ENCODE results near the gene APAF1. TPM values are rescaled to one million over a fixed set of nuclear protein-coding genes. Genes with fewer than 3 reads are reported as not detected.
A peak's percentile ranks its signal among the peaks of the same experiment; 100 is the strongest.

APAF1 gene
- total RNA-seq, 1 experiment from 2014 or later = 19.3 TPM

DNA sequence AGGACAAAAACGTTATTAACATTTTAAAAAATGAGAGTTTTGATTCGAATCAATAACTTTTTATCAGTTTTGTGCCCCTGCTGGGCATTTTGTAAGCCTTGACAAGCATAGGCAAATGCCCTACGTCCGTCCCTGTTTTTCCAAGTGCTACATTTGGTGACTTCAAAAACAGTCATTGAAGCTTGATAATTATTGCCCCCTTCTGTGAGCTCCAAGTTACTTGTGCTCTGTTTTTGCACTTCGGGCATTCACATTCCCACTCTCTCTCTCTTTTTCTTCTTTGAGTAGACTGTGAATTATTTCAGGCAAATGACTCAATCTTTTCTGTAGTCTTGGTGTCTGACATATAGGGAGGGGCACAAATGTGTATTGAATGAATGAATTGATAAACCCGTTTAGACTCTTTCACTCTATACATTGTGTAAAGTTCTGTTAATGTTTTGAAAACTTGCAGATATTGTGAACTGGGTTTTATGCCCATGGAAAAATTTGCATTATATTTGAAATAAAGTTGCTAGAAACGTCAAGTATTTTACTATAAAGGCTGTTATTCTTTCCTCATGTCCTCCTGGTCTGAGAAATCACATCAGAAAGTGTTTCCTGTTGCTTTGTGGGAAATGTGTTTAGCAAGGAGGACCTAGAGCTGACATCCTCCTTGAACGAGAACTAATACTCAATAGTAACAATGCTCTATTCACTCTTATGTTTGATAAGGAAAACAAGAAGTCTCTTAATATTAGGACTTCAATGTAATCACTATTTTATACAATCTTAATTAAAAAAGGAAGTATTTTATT, 1.4 kb downstream of the APAF1 start:
- DNase-seq (ENCODE audit: low spot score) = no peak
- TF ChIP-seq, protein P1, sequence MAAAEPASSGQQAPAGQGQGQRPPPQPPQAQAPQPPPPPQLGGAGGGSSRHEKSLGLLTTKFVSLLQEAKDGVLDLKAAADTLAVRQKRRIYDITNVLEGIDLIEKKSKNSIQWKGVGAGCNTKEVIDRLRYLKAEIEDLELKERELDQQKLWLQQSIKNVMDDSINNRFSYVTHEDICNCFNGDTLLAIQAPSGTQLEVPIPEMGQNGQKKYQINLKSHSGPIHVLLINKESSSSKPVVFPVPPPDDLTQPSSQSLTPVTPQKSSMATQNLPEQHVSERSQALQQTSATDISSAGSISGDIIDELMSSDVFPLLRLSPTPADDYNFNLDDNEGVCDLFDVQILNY (CRISPR knock-in tag; IDR thresholded peaks at IDR 0.05) = no peak
- TF ChIP-seq NR3C1 (CRISPR knock-in tag; conservative IDR thresholded peaks at IDR 0.05; ENCODE audit: low read depth) (no peak), GRHL2 (CRISPR knock-in tag; IDR thresholded peaks at IDR 0.05; ENCODE audit: insufficient replicate concordance, severe bottlenecking) (no peak), SP1 (CRISPR knock-in tag; conservative IDR thresholded peaks at IDR 0.05) (no peak), ZNF317 (CRISPR knock-in tag; IDR thresholded peaks at IDR 0.05; ENCODE audit: borderline replicate concordance, low read depth) (no peak), RORB (CRISPR knock-in tag; IDR thresholded peaks at IDR 0.05) (no peak)
- POLR2A ChIA-PET = no interaction called here
- peak overlapping the region; percentile 95 for H3K4me3 Mint-ChIP-seq
- peaks cover 16% of the 10 kb centered on the region for H3K4me1 Mint-ChIP-seq
- H3K27me3 Mint-ChIP-seq (ENCODE audit: low read depth) = no peaks in the 10 kb centered on the region; the same call in 1 of the 2 replicates
- no peak overlapping the region for H3K27ac Mint-ChIP-seq
- CTCF ChIA-PET = no interaction called here
- peaks cover 19% of the 10 kb centered on the region for H3K36me3 Mint-ChIP-seq
- H3K9me3 Mint-ChIP-seq = no peaks in the 10 kb centered on the region
- ATAC-seq = no peak

DNA sequence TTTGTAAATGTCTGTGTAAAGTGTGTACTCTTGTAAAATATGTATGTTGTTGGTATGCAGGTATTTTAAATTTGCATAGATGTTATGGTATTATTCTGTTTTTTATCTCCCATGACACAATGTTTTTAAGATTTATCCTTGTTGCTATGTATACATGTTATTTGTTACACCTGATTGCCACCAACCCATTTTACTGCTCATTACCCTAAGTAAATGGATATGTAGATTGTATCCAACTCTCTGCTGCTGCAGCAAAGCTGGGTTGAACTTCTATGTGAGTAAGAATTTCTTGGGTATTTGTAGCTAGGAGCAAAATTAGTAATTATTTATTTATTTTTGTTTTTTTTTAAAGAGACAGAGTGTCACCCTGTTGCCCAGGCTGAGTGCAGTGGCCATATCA, 6.2 kb downstream of the APAF1 start:
- no peaks in the 10 kb centered on the region for H3K9me3 Mint-ChIP-seq
- no peak for TF ChIP-seq SOX15 (CRISPR knock-in tag; IDR thresholded peaks at IDR 0.05)
- no peak for TF ChIP-seq HMGA2 (CRISPR knock-in tag; IDR thresholded peaks at IDR 0.05)
- TF ChIP-seq, protein P2, sequence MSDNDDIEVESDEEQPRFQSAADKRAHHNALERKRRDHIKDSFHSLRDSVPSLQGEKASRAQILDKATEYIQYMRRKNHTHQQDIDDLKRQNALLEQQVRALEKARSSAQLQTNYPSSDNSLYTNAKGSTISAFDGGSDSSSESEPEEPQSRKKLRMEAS (CRISPR knock-in tag; IDR thresholded peaks at IDR 0.05) = no peak
- no peak for TF ChIP-seq FOXP1 (CRISPR knock-in tag; IDR thresholded peaks at IDR 0.05; ENCODE audit: borderline replicate concordance)
- TF ChIP-seq, protein P3, sequence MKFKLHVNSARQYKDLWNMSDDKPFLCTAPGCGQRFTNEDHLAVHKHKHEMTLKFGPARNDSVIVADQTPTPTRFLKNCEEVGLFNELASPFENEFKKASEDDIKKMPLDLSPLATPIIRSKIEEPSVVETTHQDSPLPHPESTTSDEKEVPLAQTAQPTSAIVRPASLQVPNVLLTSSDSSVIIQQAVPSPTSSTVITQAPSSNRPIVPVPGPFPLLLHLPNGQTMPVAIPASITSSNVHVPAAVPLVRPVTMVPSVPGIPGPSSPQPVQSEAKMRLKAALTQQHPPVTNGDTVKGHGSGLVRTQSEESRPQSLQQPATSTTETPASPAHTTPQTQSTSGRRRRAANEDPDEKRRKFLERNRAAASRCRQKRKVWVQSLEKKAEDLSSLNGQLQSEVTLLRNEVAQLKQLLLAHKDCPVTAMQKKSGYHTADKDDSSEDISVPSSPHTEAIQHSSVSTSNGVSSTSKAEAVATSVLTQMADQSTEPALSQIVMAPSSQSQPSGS (CRISPR knock-in tag; IDR thresholded peaks at IDR 0.05; ENCODE audit: borderline replicate concordance, low read depth) = no peak
- no peak for TF ChIP-seq RELA (CRISPR knock-in tag; IDR thresholded peaks at IDR 0.05; ENCODE audit: borderline replicate concordance)
- no peak for TF ChIP-seq ATF1 (CRISPR knock-in tag; IDR thresholded peaks at IDR 0.05)
- TF ChIP-seq, protein P4, sequence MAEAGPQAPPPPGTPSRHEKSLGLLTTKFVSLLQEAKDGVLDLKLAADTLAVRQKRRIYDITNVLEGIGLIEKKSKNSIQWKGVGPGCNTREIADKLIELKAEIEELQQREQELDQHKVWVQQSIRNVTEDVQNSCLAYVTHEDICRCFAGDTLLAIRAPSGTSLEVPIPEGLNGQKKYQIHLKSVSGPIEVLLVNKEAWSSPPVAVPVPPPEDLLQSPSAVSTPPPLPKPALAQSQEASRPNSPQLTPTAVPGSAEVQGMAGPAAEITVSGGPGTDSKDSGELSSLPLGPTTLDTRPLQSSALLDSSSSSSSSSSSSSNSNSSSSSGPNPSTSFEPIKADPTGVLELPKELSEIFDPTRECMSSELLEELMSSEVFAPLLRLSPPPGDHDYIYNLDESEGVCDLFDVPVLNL (CRISPR knock-in tag; IDR thresholded peaks at IDR 0.05; ENCODE audit: borderline replicate concordance, low read depth) = no peak
- TF ChIP-seq, protein P5, sequence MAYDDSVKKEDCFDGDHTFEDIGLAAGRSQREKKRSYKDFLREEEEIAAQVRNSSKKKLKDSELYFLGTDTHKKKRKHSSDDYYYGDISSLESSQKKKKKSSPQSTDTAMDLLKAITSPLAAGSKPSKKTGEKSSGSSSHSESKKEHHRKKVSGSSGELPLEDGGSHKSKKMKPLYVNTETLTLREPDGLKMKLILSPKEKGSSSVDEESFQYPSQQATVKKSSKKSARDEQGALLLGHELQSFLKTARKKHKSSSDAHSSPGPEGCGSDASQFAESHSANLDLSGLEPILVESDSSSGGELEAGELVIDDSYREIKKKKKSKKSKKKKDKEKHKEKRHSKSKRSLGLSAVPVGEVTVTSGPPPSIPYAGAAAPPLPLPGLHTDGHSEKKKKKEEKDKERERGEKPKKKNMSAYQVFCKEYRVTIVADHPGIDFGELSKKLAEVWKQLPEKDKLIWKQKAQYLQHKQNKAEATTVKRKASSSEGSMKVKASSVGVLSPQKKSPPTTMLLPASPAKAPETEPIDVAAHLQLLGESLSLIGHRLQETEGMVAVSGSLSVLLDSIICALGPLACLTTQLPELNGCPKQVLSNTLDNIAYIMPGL (CRISPR knock-in tag; IDR thresholded peaks at IDR 0.05) = no peak
- no peak for TF ChIP-seq ZNF317 (CRISPR knock-in tag; IDR thresholded peaks at IDR 0.05; ENCODE audit: borderline replicate concordance, low read depth)
- TF ChIP-seq, protein P6, sequence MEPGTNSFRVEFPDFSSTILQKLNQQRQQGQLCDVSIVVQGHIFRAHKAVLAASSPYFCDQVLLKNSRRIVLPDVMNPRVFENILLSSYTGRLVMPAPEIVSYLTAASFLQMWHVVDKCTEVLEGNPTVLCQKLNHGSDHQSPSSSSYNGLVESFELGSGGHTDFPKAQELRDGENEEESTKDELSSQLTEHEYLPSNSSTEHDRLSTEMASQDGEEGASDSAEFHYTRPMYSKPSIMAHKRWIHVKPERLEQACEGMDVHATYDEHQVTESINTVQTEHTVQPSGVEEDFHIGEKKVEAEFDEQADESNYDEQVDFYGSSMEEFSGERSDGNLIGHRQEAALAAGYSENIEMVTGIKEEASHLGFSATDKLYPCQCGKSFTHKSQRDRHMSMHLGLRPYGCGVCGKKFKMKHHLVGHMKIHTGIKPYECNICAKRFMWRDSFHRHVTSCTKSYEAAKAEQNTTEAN (CRISPR knock-in tag; IDR thresholded peaks at IDR 0.05) = no peak
- TF ChIP-seq ZNF671 (CRISPR knock-in tag; IDR thresholded peaks at IDR 0.05) = no peak
- TF ChIP-seq, protein P7, sequence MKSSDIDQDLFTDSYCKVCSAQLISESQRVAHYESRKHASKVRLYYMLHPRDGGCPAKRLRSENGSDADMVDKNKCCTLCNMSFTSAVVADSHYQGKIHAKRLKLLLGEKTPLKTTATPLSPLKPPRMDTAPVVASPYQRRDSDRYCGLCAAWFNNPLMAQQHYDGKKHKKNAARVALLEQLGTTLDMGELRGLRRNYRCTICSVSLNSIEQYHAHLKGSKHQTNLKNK (CRISPR knock-in tag; IDR thresholded peaks at IDR 0.05) = no peak
- no peak for TF ChIP-seq ZNF423 (CRISPR knock-in tag; IDR thresholded peaks at IDR 0.05)
- TF ChIP-seq GRHL2 (CRISPR knock-in tag; IDR thresholded peaks at IDR 0.05; ENCODE audit: insufficient replicate concordance, severe bottlenecking) = no peak
- no peak for TF ChIP-seq FOXK1 (CRISPR knock-in tag; IDR thresholded peaks at IDR 0.05)
- no peak for TF ChIP-seq TEAD4 (CRISPR knock-in tag; IDR thresholded peaks at IDR 0.05)
- CTCF ChIA-PET = interaction anchor here (0.5 to 2.8 kb wide), 3 partner anchors 85 to 118 kb away, joined by 3 to 11 read pairs (median 4); no protein-coding TSS in a partner anchor
- H3K36me3 Mint-ChIP-seq = peaks cover 23% of the 10 kb centered on the region
- DNase-seq (ENCODE audit: low spot score) (no peak), ATAC-seq (no peak)
- no peak overlapping the region for H3K4me3 Mint-ChIP-seq
- POLR2A ChIA-PET = no interaction called here
- H3K4me1 Mint-ChIP-seq = peaks cover 5% of the 10 kb centered on the region
- no peaks in the 10 kb centered on the region for H3K27me3 Mint-ChIP-seq (ENCODE audit: low read depth)
- no peak overlapping the region for H3K27ac Mint-ChIP-seq
